Activated CD8-positive, alpha-beta memory T cell treated with anti-CD3 and anti-CD28 coated beads for 1 hour (primary cell): Measurements from ENCODE around the gene ACIN1.
A peak's percentile ranks its signal among the peaks of the same experiment; 100 is the strongest.

Experiments
- DNase-seq, 2 donors: peaks; one replicate each; pipeline ENCODE4 v3.0.0-alpha.2; 2020; ENCODE audit warnings: low read depth in 1 of 2; ENCODE audit errors: extremely low read depth in 1 of 2

The ACIN1 gene

DNA sequence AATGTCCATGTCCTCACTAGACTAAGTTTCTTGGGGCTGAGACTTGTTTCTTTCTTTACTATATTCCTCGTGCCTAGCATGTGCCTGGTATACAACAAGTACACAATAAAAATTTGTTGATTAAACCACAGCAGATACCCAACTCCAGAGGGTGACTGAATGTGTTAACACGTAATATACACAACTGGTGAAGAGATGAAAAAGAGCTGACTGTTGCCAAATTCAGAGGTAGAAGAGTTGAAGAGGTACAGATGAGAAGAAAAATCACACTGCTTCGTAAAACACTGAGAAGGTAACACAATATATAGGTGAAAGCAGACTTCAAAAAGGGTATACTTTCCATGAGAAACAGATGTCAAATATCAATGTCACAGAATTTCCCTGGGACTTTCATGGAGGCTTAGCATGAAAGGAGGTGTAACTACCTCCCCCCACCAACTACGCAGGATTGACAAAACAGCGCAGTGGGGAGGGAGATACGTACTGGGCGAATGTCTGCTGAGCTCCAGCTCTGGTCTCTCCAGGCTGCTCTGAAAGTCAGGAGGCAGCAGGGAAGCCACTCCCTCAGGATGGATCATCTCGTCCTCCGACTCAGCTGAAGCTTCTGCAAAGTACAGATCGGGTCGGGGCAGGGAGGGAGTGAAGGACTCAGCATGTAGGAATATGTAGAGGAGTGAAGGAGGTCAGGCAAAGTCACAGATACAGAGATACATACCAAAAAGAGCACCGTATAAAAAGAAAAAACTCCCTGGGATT is 5.3 kb downstream of the ACIN1 start:
- no peak for DNase-seq

- DNase-seq: no peak
Observed at GRCh38 chr14:23086565-23086964, 8.4 kb downstream of the ACIN1 start.

- no peak for DNase-seq
Observed at GRCh38 chr14:23085458-23085857, 9.5 kb downstream of the ACIN1 start.

DNA sequence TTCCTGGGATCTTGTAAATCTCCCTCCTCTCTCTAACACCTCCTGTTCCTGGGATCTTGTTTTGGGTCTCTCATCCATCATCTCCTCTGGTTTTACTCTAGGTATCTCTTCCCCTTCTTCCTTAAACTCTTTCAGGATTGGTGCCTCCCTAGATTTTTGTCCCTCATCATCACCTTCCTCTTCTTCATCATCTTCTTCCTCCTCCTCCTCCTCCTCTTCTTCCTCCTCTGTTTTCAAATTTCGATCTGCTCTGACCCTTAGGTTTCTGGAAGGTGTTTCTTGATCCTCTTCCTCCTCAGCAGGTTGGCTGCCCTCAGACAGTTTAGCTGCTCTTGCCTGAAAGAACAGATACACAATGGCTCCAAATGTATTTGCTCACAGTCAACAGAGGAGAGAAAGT is 14.5 kb downstream of the ACIN1 start:
- DNase-seq: no peak

DNA sequence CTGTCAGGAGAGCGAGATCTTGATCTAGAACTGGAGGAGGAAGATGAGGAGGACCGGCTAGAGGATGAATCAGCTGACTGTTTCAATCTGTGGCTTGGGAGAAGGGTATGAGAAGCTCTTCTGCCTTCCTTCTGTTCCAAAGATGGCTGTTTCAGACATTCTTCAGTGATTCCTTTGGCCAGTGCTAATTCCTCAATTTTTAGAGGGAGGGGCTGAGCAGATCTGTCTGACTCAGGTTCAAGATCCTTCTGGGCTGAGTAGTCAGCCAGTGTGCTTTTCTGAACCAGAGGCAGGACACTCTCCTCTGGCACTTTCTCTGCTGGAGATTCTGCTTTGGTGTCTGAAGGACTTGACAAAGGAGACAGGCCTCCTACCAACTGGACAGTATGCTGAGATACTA is 15.2 kb downstream of the ACIN1 start:
- no peak for DNase-seq

DNA sequence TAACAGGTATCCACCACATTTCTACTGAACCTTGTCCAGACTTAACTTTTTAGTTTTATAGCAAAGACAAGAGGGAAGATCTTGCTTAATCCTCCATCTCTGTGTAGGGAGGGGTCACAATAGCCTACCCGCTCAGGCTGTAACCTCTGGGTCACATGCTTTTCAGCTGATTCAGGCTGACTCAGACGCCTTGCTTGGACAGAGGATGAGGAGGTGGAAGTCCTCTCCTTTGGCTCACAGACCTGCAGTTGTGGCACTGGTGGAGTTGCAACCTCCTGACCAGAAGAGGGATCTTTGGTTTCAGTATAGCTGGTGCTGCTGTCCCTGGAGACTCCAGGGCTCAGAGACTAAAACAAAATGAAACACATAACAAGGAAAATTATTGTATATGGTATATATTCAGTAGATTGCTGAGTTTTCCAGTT is 16.2 kb downstream of the ACIN1 start:
- DNase-seq: no peak

DNA sequence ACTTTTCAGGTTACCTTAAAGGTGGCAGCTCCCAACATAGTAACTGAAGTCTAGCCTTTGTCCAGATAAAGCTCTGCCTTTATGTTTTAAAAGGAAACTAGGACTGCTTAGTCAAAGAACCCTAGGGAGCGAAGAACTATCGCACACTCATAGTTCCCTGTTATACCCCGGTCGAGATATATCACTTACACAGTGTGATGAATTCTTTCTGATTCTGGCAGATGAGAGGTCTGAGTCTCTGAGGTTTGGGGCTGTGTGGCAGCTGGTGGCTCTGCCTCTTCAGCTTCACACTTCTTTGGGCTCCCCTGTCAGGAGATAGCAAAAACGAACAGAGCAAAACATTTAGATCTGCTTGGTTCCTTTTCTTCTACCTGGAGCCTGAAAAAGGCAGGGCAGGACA is 17.0 kb downstream of the ACIN1 start:
- no peak for DNase-seq

- DNase-seq: no peak
Observed at GRCh38 chr14:23076785-23077408, 18.0 kb downstream of the ACIN1 start.

GRCh38 chr14:23074906-23075305 is 20.0 kb downstream of the ACIN1 start:
- no peak for DNase-seq

- no peak for DNase-seq
Observed at GRCh38 chr14:23071921-23072539, 22.9 kb downstream of the ACIN1 start.

- peak; percentile 30 to 55 for DNase-seq
Observed at GRCh38 chr14:23071244-23071920, 23.6 kb downstream of the ACIN1 start.

- DNase-seq: no peak
Observed at GRCh38 chr14:23070262-23071129, 24.4 kb downstream of the ACIN1 start.

- DNase-seq: no peak
Observed at GRCh38 chr14:23069413-23069806, 25.5 kb downstream of the ACIN1 start.

- peak; percentile 35 to 46 for DNase-seq
Observed at GRCh38 chr14:23068789-23069412, 26.0 kb downstream of the ACIN1 start.

DNA sequence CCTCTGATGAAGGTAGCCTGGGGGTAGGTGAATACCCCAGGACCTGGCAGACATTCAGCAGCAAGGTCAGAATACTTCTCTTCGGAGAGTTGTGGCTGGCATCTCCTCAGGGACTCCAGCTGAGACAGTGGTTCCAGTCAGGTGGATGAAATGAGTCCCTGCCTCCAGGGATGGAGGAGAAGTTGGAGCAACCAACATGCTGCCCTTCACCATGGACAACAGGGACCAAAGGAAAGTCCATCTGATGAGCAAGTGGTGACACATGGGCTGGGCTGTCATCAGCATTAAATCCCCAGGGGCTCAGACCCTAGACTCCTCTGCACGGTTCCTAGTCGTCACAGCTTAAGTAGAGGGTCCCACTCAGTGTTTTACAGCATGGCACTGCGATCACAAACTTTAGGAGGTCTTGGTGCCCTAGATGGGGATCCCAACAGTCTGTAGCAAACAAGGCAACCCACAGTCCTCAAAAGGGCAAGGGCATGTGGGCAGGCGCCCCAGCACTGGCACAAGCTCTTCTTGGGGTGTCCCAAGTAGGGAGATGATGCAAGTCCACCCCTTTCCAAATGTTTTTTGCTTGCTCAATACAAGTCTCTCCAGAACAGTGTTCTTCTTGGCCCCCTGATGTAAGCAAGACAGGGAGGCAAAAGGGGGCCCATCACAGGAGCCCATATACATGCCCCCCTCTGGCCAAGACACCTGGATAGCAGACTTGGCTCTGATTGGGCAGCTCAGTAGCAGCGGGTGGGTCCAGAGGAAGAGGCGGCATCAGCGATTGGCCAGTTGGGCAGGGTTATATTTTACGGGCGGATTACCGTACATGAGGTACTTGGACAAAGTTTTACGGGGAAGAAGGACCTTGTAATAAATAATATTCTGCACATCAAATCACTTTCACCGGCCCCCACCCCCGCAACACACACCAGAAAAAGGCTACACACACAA is 26.8 kb downstream of the ACIN1 start:
- no peak for DNase-seq

GRCh38 chr14:23066855-23067744 is 27.8 kb downstream of the ACIN1 start:
- no peak for DNase-seq

GRCh38 chr14:23066368-23066767 is 28.6 kb downstream of the ACIN1 start:
- no peak for DNase-seq

DNA sequence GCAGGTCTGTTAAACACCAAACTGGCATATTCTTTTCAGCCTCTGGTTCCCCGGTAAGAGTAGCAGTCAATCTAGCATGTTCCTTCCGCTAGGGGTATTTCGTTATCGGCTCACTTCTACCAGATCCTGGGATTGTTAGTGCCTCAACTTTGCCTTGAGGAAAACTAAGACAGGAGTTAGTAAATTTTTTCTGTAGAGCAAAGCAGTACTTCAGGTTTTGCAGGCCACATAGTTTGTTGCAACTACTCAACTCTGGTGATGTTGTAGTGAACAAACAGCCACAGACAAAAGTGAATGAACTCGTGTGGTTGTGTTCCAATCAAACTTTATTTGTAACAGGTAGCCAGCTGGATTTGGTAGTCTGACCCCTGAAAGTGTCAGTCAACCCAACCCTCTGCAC is 31.3 kb downstream of the ACIN1 start:
- no peak for DNase-seq
